ENCODE measurements around the gene ERO1A.
"Not testable (repeated sequence)": the region's sequence is repeated elsewhere in the genome, so short reads cannot be mapped to it uniquely, and the experiment has no call there.

The ERO1A gene, protein sequence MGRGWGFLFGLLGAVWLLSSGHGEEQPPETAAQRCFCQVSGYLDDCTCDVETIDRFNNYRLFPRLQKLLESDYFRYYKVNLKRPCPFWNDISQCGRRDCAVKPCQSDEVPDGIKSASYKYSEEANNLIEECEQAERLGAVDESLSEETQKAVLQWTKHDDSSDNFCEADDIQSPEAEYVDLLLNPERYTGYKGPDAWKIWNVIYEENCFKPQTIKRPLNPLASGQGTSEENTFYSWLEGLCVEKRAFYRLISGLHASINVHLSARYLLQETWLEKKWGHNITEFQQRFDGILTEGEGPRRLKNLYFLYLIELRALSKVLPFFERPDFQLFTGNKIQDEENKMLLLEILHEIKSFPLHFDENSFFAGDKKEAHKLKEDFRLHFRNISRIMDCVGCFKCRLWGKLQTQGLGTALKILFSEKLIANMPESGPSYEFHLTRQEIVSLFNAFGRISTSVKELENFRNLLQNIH

GRCh38 chr14:52695481-52696091 is at the start of gene ERO1A:
TSS of gene ERO1A (minus strand) at chr14:52695558. CDS start at chr14:52695481, 77 bp downstream.
- H4K20me1 ChIP-seq, result peaks cover 41% of the 10 kb centered on the region
- peak within 1 kb of the TSS; percentile 83 for H3K9ac ChIP-seq
- H3K27me3 ChIP-seq, result no peaks in the 10 kb centered on the region
- peak within 1 kb of the TSS; percentile 85 for H3K27ac ChIP-seq
- no peaks in the 10 kb centered on the region for H3K9me3 ChIP-seq
- TF ChIP-seq Cebpa-rat (IDR thresholded peaks at IDR 0.05), result no peak
- H3K4me1 ChIP-seq, result peaks cover 42% of the 10 kb centered on the region
- peaks cover 9% of the 10 kb centered on the region; the same call in 1 of the 2 replicates for H3K36me3 ChIP-seq
- peak within 1 kb of the TSS; percentile 80 for H3K4me2 ChIP-seq
- peak within 1 kb of the TSS; percentile 88 for H3K4me3 ChIP-seq

DNA sequence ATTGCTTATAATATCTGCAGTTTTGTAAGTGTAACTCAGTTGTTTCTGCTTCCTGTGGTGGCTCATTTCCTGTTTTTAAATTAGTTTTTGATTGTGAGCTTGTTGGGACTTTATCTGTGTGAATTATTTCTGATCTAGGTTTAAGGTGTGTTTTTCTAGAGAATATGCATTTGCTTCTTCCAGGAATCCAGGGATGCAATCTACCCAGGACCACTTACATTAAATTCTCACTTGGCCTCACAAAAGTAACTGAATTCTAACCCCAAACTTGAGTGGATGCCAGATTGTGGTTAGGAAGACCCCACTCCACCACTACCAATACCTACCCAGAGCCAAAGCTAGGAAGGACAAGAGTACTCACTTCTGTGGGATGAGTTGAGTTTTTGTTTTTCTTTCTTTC is 46.5 kb upstream of the ERO1A start:
- no peak overlapping the region for H3K9ac ChIP-seq
- no peak for TF ChIP-seq Cebpa-rat (IDR thresholded peaks at IDR 0.05)
- H3K9me3 ChIP-seq, result no peaks in the 10 kb centered on the region
- H3K4me1 ChIP-seq, result peaks cover 18% of the 10 kb centered on the region
- peak overlapping the region; percentile 47 for H3K27ac ChIP-seq
- peaks cover 26% of the 10 kb centered on the region for H3K36me3 ChIP-seq
- no peak overlapping the region for H3K4me3 ChIP-seq
- H4K20me1 ChIP-seq, result peaks cover 27% of the 10 kb centered on the region; the same call in 1 of the 2 replicates
- peak overlapping the region; percentile 74 for H3K4me2 ChIP-seq
- no peaks in the 10 kb centered on the region for H3K27me3 ChIP-seq

GRCh38 chr14:52740751-52741150 is 45.4 kb upstream of the ERO1A start:
- TF ChIP-seq Cebpa-rat (IDR thresholded peaks at IDR 0.05), result no peak
- H3K27me3 ChIP-seq, result no peaks in the 10 kb centered on the region
- H3K4me3 ChIP-seq, result no peak overlapping the region
- peaks cover 37% of the 10 kb centered on the region; the same call in 1 of the 2 replicates for H4K20me1 ChIP-seq
- H3K4me2 ChIP-seq, result no peak overlapping the region
- no peak overlapping the region for H3K9ac ChIP-seq
- peaks cover 20% of the 10 kb centered on the region for H3K36me3 ChIP-seq
- no peaks in the 10 kb centered on the region for H3K9me3 ChIP-seq
- peaks cover 18% of the 10 kb centered on the region for H3K4me1 ChIP-seq
- H3K27ac ChIP-seq, result no peak overlapping the region

DNA sequence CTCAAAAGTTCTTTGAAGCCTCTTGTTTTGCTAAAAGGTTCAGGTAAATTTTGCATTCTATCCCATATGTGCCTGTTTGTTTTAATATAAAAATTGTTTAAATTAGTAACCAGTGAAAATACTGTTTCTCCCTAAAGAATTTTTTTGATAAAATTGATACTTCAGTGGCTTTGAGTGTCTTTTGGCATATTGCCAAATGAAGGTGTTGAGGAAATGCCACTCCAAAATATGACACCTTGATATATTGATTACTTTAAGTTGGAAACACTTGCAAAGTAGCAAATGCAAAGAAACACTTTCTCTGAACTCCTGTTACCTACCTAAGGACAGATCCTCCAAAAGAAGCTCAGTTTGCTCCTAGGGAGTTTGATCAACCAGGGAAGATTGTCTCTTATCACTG is 43.1 kb upstream of the ERO1A start:
- no peak overlapping the region for H3K27ac ChIP-seq
- no peaks in the 10 kb centered on the region for H3K27me3 ChIP-seq
- peaks cover 32% of the 10 kb centered on the region for H3K36me3 ChIP-seq
- H3K4me1 ChIP-seq, result peaks cover 18% of the 10 kb centered on the region
- H4K20me1 ChIP-seq, result peaks cover 49% of the 10 kb centered on the region; the same call in 1 of the 2 replicates
- no peak overlapping the region for H3K9ac ChIP-seq
- 0 out of 2 replicates have a peak, but pooled peaks cover 4% of the 10 kb centered on the region for H3K9me3 ChIP-seq
- no peak overlapping the region for H3K4me3 ChIP-seq
- H3K4me2 ChIP-seq, result no peak overlapping the region
- no peak for TF ChIP-seq Cebpa-rat (IDR thresholded peaks at IDR 0.05)

DNA sequence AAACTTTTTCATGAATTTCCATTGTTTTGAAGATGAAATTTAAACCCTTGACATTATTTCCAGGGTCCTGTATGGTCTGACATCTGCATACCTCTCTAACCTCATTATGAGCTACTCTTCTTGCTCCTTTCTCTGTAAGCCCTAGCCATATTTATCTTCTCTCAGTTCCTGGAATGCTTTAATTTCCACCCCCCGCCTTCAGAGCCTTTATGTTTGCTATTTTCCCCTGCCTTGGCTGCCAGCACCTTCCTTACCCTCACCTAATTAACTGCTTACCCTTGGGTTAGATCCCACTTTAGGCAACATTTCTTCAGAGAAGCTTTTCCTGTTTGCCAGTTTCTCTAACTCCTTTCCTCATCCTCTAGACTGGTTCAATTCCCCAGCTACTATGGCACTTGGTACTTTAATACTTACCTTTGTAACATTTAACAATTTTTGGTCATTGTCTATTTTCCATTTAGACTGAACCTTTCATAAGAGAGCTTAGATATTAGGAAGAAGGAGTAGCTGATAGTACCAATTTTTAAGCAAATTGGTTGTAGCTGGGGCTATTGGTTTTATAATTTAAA is 40.6 kb upstream of the ERO1A start:
- no peak overlapping the region for H3K27ac ChIP-seq
- no peak for TF ChIP-seq Cebpa-rat (IDR thresholded peaks at IDR 0.05)
- 0 out of 2 replicates have a peak, but pooled peaks cover 4% of the 10 kb centered on the region for H3K9me3 ChIP-seq
- H4K20me1 ChIP-seq, result peaks cover 44% of the 10 kb centered on the region; the same call in 1 of the 2 replicates
- H3K36me3 ChIP-seq, result peaks cover 45% of the 10 kb centered on the region
- peaks cover 9% of the 10 kb centered on the region for H3K4me1 ChIP-seq
- no peak overlapping the region for H3K4me2 ChIP-seq
- no peak overlapping the region for H3K4me3 ChIP-seq
- H3K27me3 ChIP-seq, result no peaks in the 10 kb centered on the region
- no peak overlapping the region for H3K9ac ChIP-seq

- H3K9me3 ChIP-seq, result 0 out of 2 replicates have a peak, but pooled peaks cover 4% of the 10 kb centered on the region
- peaks cover 42% of the 10 kb centered on the region for H3K36me3 ChIP-seq
- no peak overlapping the region for H3K4me3 ChIP-seq
- H3K27me3 ChIP-seq, result no peaks in the 10 kb centered on the region
- H3K4me2 ChIP-seq, result no peak overlapping the region
- H3K27ac ChIP-seq, result no peak overlapping the region
- TF ChIP-seq Cebpa-rat (IDR thresholded peaks at IDR 0.05), result no peak
- peaks cover 39% of the 10 kb centered on the region; the same call in 1 of the 2 replicates for H4K20me1 ChIP-seq
- peaks cover 19% of the 10 kb centered on the region for H3K4me1 ChIP-seq
- no peak overlapping the region for H3K9ac ChIP-seq
These were observed 38.5 kb upstream of the ERO1A start for GRCh38 chr14:52733824-52734223.

DNA sequence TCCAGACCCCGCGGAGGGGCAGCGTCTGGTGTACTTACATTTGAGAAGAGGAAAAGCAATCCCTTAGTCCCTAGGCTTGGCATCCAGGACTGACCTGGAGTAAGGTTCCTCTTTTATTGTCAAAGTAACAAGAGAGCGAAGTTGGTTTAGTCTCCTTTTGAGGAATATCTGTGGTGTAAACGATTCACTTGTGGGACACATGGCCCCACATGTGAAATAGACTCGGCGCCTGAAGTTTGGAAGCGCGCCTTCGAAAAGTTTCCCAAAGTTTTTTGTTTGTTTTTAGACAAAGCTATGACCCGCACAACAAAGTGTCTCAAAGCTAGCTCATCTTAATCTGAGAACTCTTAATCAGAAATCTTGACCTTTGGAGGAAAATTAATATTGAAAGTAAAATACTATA is 35.4 kb upstream of the ERO1A start:
- Histone ChIP-seq H3K4me3 (peak overlapping the region; percentile 80), H3K9ac (peak overlapping the region; percentile 87), H3K27ac (peak overlapping the region; percentile 87), H3K27me3 (no peaks in the 10 kb centered on the region), H3K36me3 (peaks cover 63% of the 10 kb centered on the region), H4K20me1 (peaks cover 17% of the 10 kb centered on the region), H3K9me3 (0 out of 2 replicates have a peak, but pooled peaks cover 4% of the 10 kb centered on the region), H3K4me1 (peaks cover 19% of the 10 kb centered on the region), H3K4me2 (peak overlapping the region; percentile 89)
- TF ChIP-seq Cebpa-rat (IDR thresholded peaks at IDR 0.05), result no peak

GRCh38 chr14:52729925-52730708 is 34.8 kb upstream of the ERO1A start, which contains the start of gene STYX:
TSS of gene STYX (plus strand) at chr14:52730166. CDS start at chr14:52730475, 309 bp downstream.
- Histone ChIP-seq H3K27ac (peak within 1 kb of the TSS; percentile 87), H3K9me3 (0 out of 2 replicates have a peak, but pooled peaks cover 4% of the 10 kb centered on the region), H3K27me3 (no peaks in the 10 kb centered on the region), H3K9ac (peak within 1 kb of the TSS; percentile 87), H3K4me2 (peak within 1 kb of the TSS; percentile 89), H4K20me1 (peaks cover 17% of the 10 kb centered on the region), H3K36me3 (peaks cover 66% of the 10 kb centered on the region), H3K4me1 (peaks cover 19% of the 10 kb centered on the region), H3K4me3 (peak within 1 kb of the TSS; percentile 80)
- TF ChIP-seq Cebpa-rat (IDR thresholded peaks at IDR 0.05), result no peak

DNA sequence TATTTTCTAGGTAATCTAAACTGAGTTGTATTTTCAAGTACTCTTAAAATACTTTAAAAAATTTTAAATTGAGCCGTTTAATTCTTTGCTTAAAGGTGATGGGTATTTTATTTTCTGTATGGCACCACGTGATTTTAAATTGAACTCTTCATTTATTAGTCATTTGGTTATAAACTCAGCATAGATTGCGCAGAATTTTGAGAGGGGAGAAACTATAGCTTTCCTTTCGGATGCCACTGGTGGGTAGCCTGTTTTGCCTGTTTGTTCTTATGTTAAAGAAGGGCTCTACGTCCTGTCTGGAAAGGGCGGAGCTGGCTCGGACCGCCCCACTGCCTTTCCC is 34.2 kb upstream of the ERO1A start:
- H3K36me3 ChIP-seq, result peaks cover 66% of the 10 kb centered on the region
- H3K4me1 ChIP-seq, result peaks cover 19% of the 10 kb centered on the region
- H3K4me3 ChIP-seq, result peak overlapping the region; percentile 80
- peak overlapping the region; percentile 75 for H3K4me2 ChIP-seq
- no peak for TF ChIP-seq Cebpa-rat (IDR thresholded peaks at IDR 0.05)
- no peaks in the 10 kb centered on the region for H3K27me3 ChIP-seq
- peaks cover 17% of the 10 kb centered on the region for H4K20me1 ChIP-seq
- 0 out of 2 replicates have a peak, but pooled peaks cover 4% of the 10 kb centered on the region for H3K9me3 ChIP-seq
- H3K9ac ChIP-seq, result no peak overlapping the region
- no peak overlapping the region for H3K27ac ChIP-seq

GRCh38 chr14:52729035-52729434 is 33.7 kb upstream of the ERO1A start:
- H3K36me3 ChIP-seq, result peaks cover 67% of the 10 kb centered on the region
- H4K20me1 ChIP-seq, result peaks cover 22% of the 10 kb centered on the region
- H3K4me2 ChIP-seq, result not testable (repeated sequence)

GRCh38 chr14:52727509-52727908 is 32.2 kb upstream of the ERO1A start:
- H3K27me3 ChIP-seq, H3K9ac ChIP-seq, H3K27ac ChIP-seq, H3K4me2 ChIP-seq, H3K4me3 ChIP-seq, H3K9me3 ChIP-seq: not testable (repeated sequence)
- peaks cover 68% of the 10 kb centered on the region for H3K36me3 ChIP-seq
- H3K4me1 ChIP-seq, result peaks cover 32% of the 10 kb centered on the region
- H4K20me1 ChIP-seq, result peaks cover 37% of the 10 kb centered on the region

More at GRCh38 chr14:52729035-52729434, 33.7 kb upstream of the ERO1A start:
- H3K9me3 ChIP-seq, H3K4me3 ChIP-seq, H3K27ac ChIP-seq, H3K9ac ChIP-seq, H3K27me3 ChIP-seq: not testable (repeated sequence)
- H3K4me1 ChIP-seq, result peaks cover 19% of the 10 kb centered on the region
